ENCODE measurements around the gene THNSL1. TPM values are rescaled to one million over a fixed set of nuclear protein-coding genes. Genes with fewer than 3 reads are reported as not detected.

Gene THNSL1
- total and polyA plus RNA-seq, 2 of the 8 experiments (the other 6 are each of a cell fraction or from before 2014, with no cell fraction given), result 1.4 to 3.1 TPM

GRCh38 chr10:24991298-24991697 is 25.1 kb upstream of the THNSL1 start:
- Histone ChIP-seq H3K27ac (ENCODE audit: low read depth, low read length) (no peak overlapping the region), H3K4me3 (ENCODE audit: extremely low read depth in 1 of 4, insufficient read depth in 2 of 4, low read depth in 3 of 4, low read length in 4 of 4) (no peak overlapping the region), H3K14ac (ENCODE audit: insufficient read length) (no peak overlapping the region), H3K18ac (ENCODE audit: extremely low read depth, low read length) (no peak overlapping the region), H3K36me3 (ENCODE audit: control insufficient read depth in 2 of 4, insufficient read depth in 4 of 4, low read length in 3 of 4) (no peaks in the 10 kb centered on the region), H2BK12ac (ENCODE audit: low read depth, low read length) (no peak overlapping the region), H2AK5ac (ENCODE audit: low read depth, low read length) (no peak overlapping the region), H3K4me2 (ENCODE audit: insufficient read depth in 1 of 2, low read depth in 2 of 2, low read length in 2 of 2) (no peak overlapping the region), H4K91ac (replicated peaks; ENCODE audit: insufficient read length, low read length) (no peak overlapping the region), H3K79me1 (ENCODE audit: low read depth, low read length) (no peaks in the 10 kb centered on the region), H2BK15ac (ENCODE audit: low read length) (no peak overlapping the region), H3K9me3 (ENCODE audit: insufficient read depth in 2 of 2, low read depth in 1 of 2, low read length in 1 of 2) (no peaks in the 10 kb centered on the region), H2BK5ac (ENCODE audit: low read depth, low read length) (no peak overlapping the region), H3K27me3 (replicated peaks in 1 of 4; ENCODE audit: control insufficient read depth in 3 of 4, extremely low read depth in 1 of 4, insufficient read depth in 3 of 4, low read length in 3 of 4) (no peaks in the 10 kb centered on the region), H2AFZ (ENCODE audit: low read length) (no peak overlapping the region), H3K4ac (replicated peaks; ENCODE audit: insufficient read length, low read depth, low read length) (no peak overlapping the region), H4K8ac (ENCODE audit: extremely low read depth, insufficient read depth, low read length) (no peak overlapping the region), H3K9ac (replicated peaks in 1 of 4; ENCODE audit: extremely low read depth in 1 of 4, low read depth in 3 of 4, low read length in 3 of 4) (no peak overlapping the region), H3K56ac (replicated peaks; ENCODE audit: insufficient read length, low read depth, low read length) (no peak overlapping the region), H3K79me2 (ENCODE audit: control insufficient read depth in 1 of 2, insufficient read depth in 2 of 2, low read length in 2 of 2) (no peaks in the 10 kb centered on the region), H4K5ac (ENCODE audit: insufficient read length, low read depth, low read length) (no peak overlapping the region), H3K4me1 (replicated peaks in 1 of 4; ENCODE audit: control insufficient read depth in 3 of 4, insufficient read depth in 4 of 4, low read length in 3 of 4) (no peaks in the 10 kb centered on the region), H2BK20ac (ENCODE audit: low read length) (no peak overlapping the region), H3K23me2 (ENCODE audit: low read depth, low read length) (no peaks in the 10 kb centered on the region), H2BK120ac (replicated peaks; ENCODE audit: low read depth, low read length) (no peak overlapping the region), H3K23ac (ENCODE audit: insufficient read length) (no peak overlapping the region), H4K20me1 (replicated peaks in 1 of 2; ENCODE audit: control insufficient read depth in 1 of 2, insufficient read depth in 2 of 2, low read length in 2 of 2) (no peaks in the 10 kb centered on the region)
- WGBS, 2 experiments (ENCODE audit: extremely low coverage in 1 of 2, insufficient coverage in 1 of 2, insufficient read length in 1 of 2, insufficient replicate concordance in 2 of 2, low coverage in 1 of 2, low lambda C conversion rate in 2 of 2, missing lambda C conversion rate in 1 of 2), result 87% methylated on average over 13 of the region's 13 CpGs; no CpG with 5 or more reads in 1 of the 2 experiments
- DNase-seq (ENCODE audit: low read depth in 1 of 2, low spot score in 2 of 2) (no peak), FAIRE-seq (no peak)
- CTCF ChIA-PET (ENCODE audit: partially characterized antibody), result no interaction called here
- POLR2A ChIA-PET (ENCODE audit: partially characterized antibody), result no interaction called here
- TF ChIP-seq SP2 (IDR thresholded peaks at IDR 0.05; ENCODE audit: low read length), result no peak
- TF ChIP-seq ZNF274 (IDR thresholded peaks at IDR 0.05; ENCODE audit: borderline replicate concordance, extremely low read depth, low read length), result no peak
- TF ChIP-seq SIN3A (conservative IDR thresholded peaks at IDR 0.05 in 1 of 2, IDR thresholded peaks at IDR 0.05 in 1 of 2; ENCODE audit: low read depth in 1 of 2, low read length in 2 of 2), result no peak
- TF ChIP-seq CBX5 (IDR thresholded peaks at IDR 0.05; ENCODE audit: low read depth, low read length), result no peak
- TF ChIP-seq, protein P1, sequence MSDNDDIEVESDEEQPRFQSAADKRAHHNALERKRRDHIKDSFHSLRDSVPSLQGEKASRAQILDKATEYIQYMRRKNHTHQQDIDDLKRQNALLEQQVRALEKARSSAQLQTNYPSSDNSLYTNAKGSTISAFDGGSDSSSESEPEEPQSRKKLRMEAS (IDR thresholded peaks at IDR 0.05), result no peak
- TF ChIP-seq USF2 (IDR thresholded peaks at IDR 0.05; ENCODE audit: low read length), result no peak
- TF ChIP-seq RNF2 (IDR thresholded peaks at IDR 0.05; ENCODE audit: borderline replicate concordance, low read depth, low read length, missing control alignments, poor library complexity, severe bottlenecking), result no peak
- TF ChIP-seq TBP (IDR thresholded peaks at IDR 0.05; ENCODE audit: low read depth, low read length), result no peak
- no peak for TF ChIP-seq ATF3 (IDR thresholded peaks at IDR 0.05; ENCODE audit: insufficient read depth, low read depth, low read length)
